DMS79 treated with DMSO at 0.1 percent for 48 hours (cell line): ENCODE measurements around the gene CORO6.
"Not testable (repeated sequence)": the region's sequence is repeated elsewhere in the genome, so short reads cannot be mapped to it uniquely, and the experiment has no call there.

Experiments used
- DNase-seq: peaks from one replicate; lab custom pipeline; 2025; lab: John Stamatoyannopoulos, UW

CORO6 gene

GRCh38 chr17:29622337-29623282, at the start of gene CORO6:
Gene CORO6, minus strand, starts transcription at chr17:29622912. Its CDS starts 1,491 bp downstream, at chr17:29621421.
- DNase-seq, result peak; percentile 14

GRCh38 chr17:29671661-29672060, 48.9 kb upstream of the CORO6 start:
- DNase-seq, result no peak

GRCh38 chr17:29669266-29669665, 46.6 kb upstream of the CORO6 start:
- DNase-seq, result no peak

GRCh38 chr17:29667969-29668368, 45.3 kb upstream of the CORO6 start:
- no peak for DNase-seq

GRCh38 chr17:29665481-29665810, 42.7 kb upstream of the CORO6 start:
- no peak for DNase-seq

- no peak for DNase-seq
Measured at GRCh38 chr17:29664743-29665480, 42.2 kb upstream of the CORO6 start.

GRCh38 chr17:29663155-29663554, 40.4 kb upstream of the CORO6 start:
- DNase-seq, result no peak

GRCh38 chr17:29661213-29661612, 38.5 kb upstream of the CORO6 start:
- DNase-seq, result peak; percentile 45

- no peak for DNase-seq
Measured at GRCh38 chr17:29659155-29659554, 36.4 kb upstream of the CORO6 start.

GRCh38 chr17:29655323-29655722, 32.6 kb upstream of the CORO6 start:
- DNase-seq, result no peak

GRCh38 chr17:29653995-29654714, 31.4 kb upstream of the CORO6 start:
- no peak for DNase-seq

- DNase-seq, result no peak
Measured at GRCh38 chr17:29652976-29653375, 30.3 kb upstream of the CORO6 start.

GRCh38 chr17:29651913-29652312, 29.2 kb upstream of the CORO6 start:
- DNase-seq, result not testable (repeated sequence)

- DNase-seq, result no peak
Measured at GRCh38 chr17:29650396-29650795, 27.7 kb upstream of the CORO6 start.

- DNase-seq, result no peak
Measured at GRCh38 chr17:29649359-29649758, 26.6 kb upstream of the CORO6 start.

- no peak for DNase-seq
Measured at GRCh38 chr17:29648005-29648404, 25.3 kb upstream of the CORO6 start.

GRCh38 chr17:29645515-29646051, 22.9 kb upstream of the CORO6 start:
- no peak for DNase-seq

- DNase-seq, result no peak
Measured at GRCh38 chr17:29643817-29644160, 21.1 kb upstream of the CORO6 start.

- peak; percentile 58 for DNase-seq
Measured at GRCh38 chr17:29642171-29642611, 19.5 kb upstream of the CORO6 start.

- DNase-seq, result no peak
Measured at GRCh38 chr17:29640981-29641642, 18.4 kb upstream of the CORO6 start.

GRCh38 chr17:29640413-29640812, 17.7 kb upstream of the CORO6 start:
- no peak for DNase-seq

- DNase-seq, result no peak
Measured at GRCh38 chr17:29633886-29634285, 11.2 kb upstream of the CORO6 start.
